ENCODE data around the gene CARD10.

GRCh38 chr22:37454857-37455686 lies 64.1 kb downstream of the CARD10 start:
- TF ChIP-seq CTCF (IDR thresholded peaks at IDR 0.05) (no peak), POLR2A (IDR thresholded peaks at IDR 0.05) (no peak)
